ENCODE results near the gene SIGLEC8. TPM values are rescaled to one million over a fixed set of nuclear protein-coding genes. Genes with fewer than 3 reads are reported as not detected.
A peak's percentile ranks its signal among the peaks of the same experiment; 100 is the strongest.

The SIGLEC8 gene
- total RNA-seq, 1 experiment from 2014 or later, result not detected

DNA sequence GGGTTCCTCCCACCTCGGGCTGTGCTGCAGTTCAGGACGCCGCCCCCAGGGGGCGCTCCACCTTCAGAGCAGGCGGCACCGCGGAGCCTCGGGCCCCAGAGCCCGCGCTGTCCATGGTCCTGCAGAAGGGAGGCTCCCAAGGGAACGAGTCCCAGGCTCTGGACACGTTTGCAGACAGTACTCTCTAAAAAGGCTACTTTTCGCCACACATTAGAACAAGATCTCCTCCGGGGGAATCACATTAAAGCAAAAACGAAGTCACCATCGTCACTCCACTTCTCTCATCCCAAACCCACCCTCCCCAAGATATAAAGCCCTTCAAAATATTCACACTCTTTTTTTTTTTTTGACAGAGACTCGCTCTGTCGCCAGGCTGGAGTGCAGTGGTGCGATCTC, 36.2 kb downstream of the SIGLEC8 start (continued):
- TF ChIP-seq, protein P1, sequence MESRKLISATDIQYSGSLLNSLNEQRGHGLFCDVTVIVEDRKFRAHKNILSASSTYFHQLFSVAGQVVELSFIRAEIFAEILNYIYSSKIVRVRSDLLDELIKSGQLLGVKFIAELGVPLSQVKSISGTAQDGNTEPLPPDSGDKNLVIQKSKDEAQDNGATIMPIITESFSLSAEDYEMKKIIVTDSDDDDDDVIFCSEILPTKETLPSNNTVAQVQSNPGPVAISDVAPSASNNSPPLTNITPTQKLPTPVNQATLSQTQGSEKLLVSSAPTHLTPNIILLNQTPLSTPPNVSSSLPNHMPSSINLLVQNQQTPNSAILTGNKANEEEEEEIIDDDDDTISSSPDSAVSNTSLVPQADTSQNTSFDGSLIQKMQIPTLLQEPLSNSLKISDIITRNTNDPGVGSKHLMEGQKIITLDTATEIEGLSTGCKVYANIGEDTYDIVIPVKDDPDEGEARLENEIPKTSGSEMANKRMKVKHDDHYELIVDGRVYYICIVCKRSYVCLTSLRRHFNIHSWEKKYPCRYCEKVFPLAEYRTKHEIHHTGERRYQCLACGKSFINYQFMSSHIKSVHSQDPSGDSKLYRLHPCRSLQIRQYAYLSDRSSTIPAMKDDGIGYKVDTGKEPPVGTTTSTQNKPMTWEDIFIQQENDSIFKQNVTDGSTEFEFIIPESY (IDR thresholded peaks at IDR 0.05; ENCODE audit: extremely low read depth, insufficient replicate concordance, low read length), result no peak
- TF ChIP-seq, protein P2, sequence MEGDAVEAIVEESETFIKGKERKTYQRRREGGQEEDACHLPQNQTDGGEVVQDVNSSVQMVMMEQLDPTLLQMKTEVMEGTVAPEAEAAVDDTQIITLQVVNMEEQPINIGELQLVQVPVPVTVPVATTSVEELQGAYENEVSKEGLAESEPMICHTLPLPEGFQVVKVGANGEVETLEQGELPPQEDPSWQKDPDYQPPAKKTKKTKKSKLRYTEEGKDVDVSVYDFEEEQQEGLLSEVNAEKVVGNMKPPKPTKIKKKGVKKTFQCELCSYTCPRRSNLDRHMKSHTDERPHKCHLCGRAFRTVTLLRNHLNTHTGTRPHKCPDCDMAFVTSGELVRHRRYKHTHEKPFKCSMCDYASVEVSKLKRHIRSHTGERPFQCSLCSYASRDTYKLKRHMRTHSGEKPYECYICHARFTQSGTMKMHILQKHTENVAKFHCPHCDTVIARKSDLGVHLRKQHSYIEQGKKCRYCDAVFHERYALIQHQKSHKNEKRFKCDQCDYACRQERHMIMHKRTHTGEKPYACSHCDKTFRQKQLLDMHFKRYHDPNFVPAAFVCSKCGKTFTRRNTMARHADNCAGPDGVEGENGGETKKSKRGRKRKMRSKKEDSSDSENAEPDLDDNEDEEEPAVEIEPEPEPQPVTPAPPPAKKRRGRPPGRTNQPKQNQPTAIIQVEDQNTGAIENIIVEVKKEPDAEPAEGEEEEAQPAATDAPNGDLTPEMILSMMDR (IDR thresholded peaks at IDR 0.05 in 2 of 3, conservative IDR thresholded peaks at IDR 0.05 in 1 of 3; ENCODE audit: borderline replicate concordance in 1 of 3, insufficient read depth in 1 of 3, low read depth in 2 of 3, low read length in 2 of 3), result peak; percentile 82 to 100 (median 97)
- peak; percentile 45 for TF ChIP-seq YY1 (IDR thresholded peaks at IDR 0.05; ENCODE audit: extremely low read depth, insufficient replicate concordance, low read depth, low read length)
- no peak for TF ChIP-seq POLR2A (IDR thresholded peaks at IDR 0.05; ENCODE audit: borderline replicate concordance, extremely low read depth, insufficient read depth, insufficient read length)
- TF ChIP-seq, protein P3, sequence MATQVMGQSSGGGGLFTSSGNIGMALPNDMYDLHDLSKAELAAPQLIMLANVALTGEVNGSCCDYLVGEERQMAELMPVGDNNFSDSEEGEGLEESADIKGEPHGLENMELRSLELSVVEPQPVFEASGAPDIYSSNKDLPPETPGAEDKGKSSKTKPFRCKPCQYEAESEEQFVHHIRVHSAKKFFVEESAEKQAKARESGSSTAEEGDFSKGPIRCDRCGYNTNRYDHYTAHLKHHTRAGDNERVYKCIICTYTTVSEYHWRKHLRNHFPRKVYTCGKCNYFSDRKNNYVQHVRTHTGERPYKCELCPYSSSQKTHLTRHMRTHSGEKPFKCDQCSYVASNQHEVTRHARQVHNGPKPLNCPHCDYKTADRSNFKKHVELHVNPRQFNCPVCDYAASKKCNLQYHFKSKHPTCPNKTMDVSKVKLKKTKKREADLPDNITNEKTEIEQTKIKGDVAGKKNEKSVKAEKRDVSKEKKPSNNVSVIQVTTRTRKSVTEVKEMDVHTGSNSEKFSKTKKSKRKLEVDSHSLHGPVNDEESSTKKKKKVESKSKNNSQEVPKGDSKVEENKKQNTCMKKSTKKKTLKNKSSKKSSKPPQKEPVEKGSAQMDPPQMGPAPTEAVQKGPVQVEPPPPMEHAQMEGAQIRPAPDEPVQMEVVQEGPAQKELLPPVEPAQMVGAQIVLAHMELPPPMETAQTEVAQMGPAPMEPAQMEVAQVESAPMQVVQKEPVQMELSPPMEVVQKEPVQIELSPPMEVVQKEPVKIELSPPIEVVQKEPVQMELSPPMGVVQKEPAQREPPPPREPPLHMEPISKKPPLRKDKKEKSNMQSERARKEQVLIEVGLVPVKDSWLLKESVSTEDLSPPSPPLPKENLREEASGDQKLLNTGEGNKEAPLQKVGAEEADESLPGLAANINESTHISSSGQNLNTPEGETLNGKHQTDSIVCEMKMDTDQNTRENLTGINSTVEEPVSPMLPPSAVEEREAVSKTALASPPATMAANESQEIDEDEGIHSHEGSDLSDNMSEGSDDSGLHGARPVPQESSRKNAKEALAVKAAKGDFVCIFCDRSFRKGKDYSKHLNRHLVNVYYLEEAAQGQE (IDR thresholded peaks at IDR 0.05; ENCODE audit: low read depth), result peak; percentile 99
- no peak for TF ChIP-seq EGR1 (IDR thresholded peaks at IDR 0.05; ENCODE audit: low read depth)
- TF ChIP-seq SRF (IDR thresholded peaks at IDR 0.05; ENCODE audit: low read depth), result no peak
